Measurements from ENCODE around the gene DNAJC19.

Gene DNAJC19

GRCh38 chr3:180989291-180990163 is at the start of gene DNAJC19:
DNAJC19 (minus strand) TSS chr3:180989736; CDS start chr3:180989602, 134 bp downstream.
- DNase-seq (ENCODE audit: low spot score) = peak; percentile 83
- in situ Hi-C loops (cut with MboI; ENCODE audit: low pct_unique_long_range_greater_than_20kb, low sequenced_read_pairs, unreplicated experiment) = no loop called here
- no peak for TF ChIP-seq CTCF (IDR thresholded peaks at IDR 0.05; ENCODE audit: extremely low read depth, insufficient read depth, missing control alignments)

- DNase-seq (ENCODE audit: low spot score) = no peak
- in situ Hi-C loops (cut with MboI; ENCODE audit: low pct_unique_long_range_greater_than_20kb, low sequenced_read_pairs, unreplicated experiment) = no loop called here
- no peak for TF ChIP-seq CTCF (IDR thresholded peaks at IDR 0.05; ENCODE audit: extremely low read depth, insufficient read depth, missing control alignments)
Measured at GRCh38 chr3:181030948-181031347, 41.4 kb upstream of the DNAJC19 start.

GRCh38 chr3:181025204-181025603 is 35.7 kb upstream of the DNAJC19 start:
- no peak for DNase-seq (ENCODE audit: low spot score)
- TF ChIP-seq CTCF (IDR thresholded peaks at IDR 0.05; ENCODE audit: extremely low read depth, insufficient read depth, missing control alignments) = no peak
- in situ Hi-C loops (cut with MboI; ENCODE audit: low pct_unique_long_range_greater_than_20kb, low sequenced_read_pairs, unreplicated experiment) = no loop called here

- TF ChIP-seq CTCF (IDR thresholded peaks at IDR 0.05; ENCODE audit: extremely low read depth, insufficient read depth, missing control alignments) = no peak
- no peak for DNase-seq (ENCODE audit: low spot score)
- in situ Hi-C loops (cut with MboI; ENCODE audit: low pct_unique_long_range_greater_than_20kb, low sequenced_read_pairs, unreplicated experiment) = no loop called here
Measured at GRCh38 chr3:181017690-181018089, 28.2 kb upstream of the DNAJC19 start.

- DNase-seq (ENCODE audit: low spot score) = no peak
- TF ChIP-seq CTCF (IDR thresholded peaks at IDR 0.05; ENCODE audit: extremely low read depth, insufficient read depth, missing control alignments) = no peak
- in situ Hi-C loops (cut with MboI; ENCODE audit: low pct_unique_long_range_greater_than_20kb, low sequenced_read_pairs, unreplicated experiment) = no loop called here
Measured at GRCh38 chr3:181009225-181009624, 19.7 kb upstream of the DNAJC19 start.

GRCh38 chr3:181008796-181009195 is 19.3 kb upstream of the DNAJC19 start:
- TF ChIP-seq CTCF (IDR thresholded peaks at IDR 0.05; ENCODE audit: extremely low read depth, insufficient read depth, missing control alignments) = no peak
- no peak for DNase-seq (ENCODE audit: low spot score)
- in situ Hi-C loops (cut with MboI; ENCODE audit: low pct_unique_long_range_greater_than_20kb, low sequenced_read_pairs, unreplicated experiment) = no loop called here

Data from GM13977 (cell line).